IMR-90 (cell line): Measurements from ENCODE around the gene C2. TPM values are rescaled to one million over a fixed set of nuclear protein-coding genes. Genes with fewer than 3 reads are reported as not detected.

ENCODE experiments used
- ATAC-seq: fragments of 200-7000 bp; cut with Tn5 transposase; 2 replicates; pipeline ENCODE4 v1.9.1; 2020; ENCODE audit warnings: low read depth, mild to moderate bottlenecking, moderate library complexity
- BruUV-seq: library from RNA; stranded (reverse); fragments of 400-500 nt; replicated peaks from 2 replicates; lab custom pipeline; 2021; lab: Mats Ljungman, UMichigan
- CTCF ChIA-PET: fragments of 300-600 bp; formaldehyde crosslinking; extraction: SDS; loops from one replicate; lab custom pipeline; 2021; ENCODE audit warnings: antibody characterized with exemption; lab: Yijun Ruan, JAX
- POLR2A ChIA-PET: fragments of 300-600 bp; sonication (Branson Sonifier 250); formaldehyde crosslinking; loops from one replicate; lab custom pipeline; 2022; ENCODE audit warnings: antibody characterized with exemption; ENCODE audit not compliant: unreplicated experiment; lab: Charles Lee
- DNase-seq: peaks from one replicate; pipeline ENCODE4 v3.0.0; 2013
- H2AFZ ChIP-seq: replicated peaks from 2 replicates; pipeline ENCODE3; 2013; ENCODE audit warnings: low read length, mild to moderate bottlenecking; ENCODE audit not compliant: poor library complexity
- H2AK5ac ChIP-seq: 2 replicates; pipeline ENCODE4 v1.6.1; 2013; ENCODE audit warnings: low read depth, low read length, inconsistent platforms
- H2AK9ac ChIP-seq: replicated peaks from 2 replicates; pipeline ENCODE3; 2013; ENCODE audit warnings: mild to moderate bottlenecking, low read depth, low read length, moderate library complexity; ENCODE audit not compliant: poor library complexity
- H2BK120ac ChIP-seq: 2 replicates; pipeline ENCODE4 v1.6.1; 2013; ENCODE audit warnings: low read depth, low read length, inconsistent platforms
- H2BK15ac ChIP-seq: 3 replicates; pipeline ENCODE4 v1.6.1; 2013; ENCODE audit warnings: low read depth, low read length, inconsistent platforms
- H2BK20ac ChIP-seq: 2 replicates; pipeline ENCODE4 v1.6.1; 2013; ENCODE audit warnings: low read depth, mild to moderate bottlenecking, inconsistent platforms, low read length, moderate library complexity
- H2BK5ac ChIP-seq: 2 replicates; pipeline ENCODE4 v1.6.1; 2013; ENCODE audit warnings: mild to moderate bottlenecking, low read depth, low read length, inconsistent platforms; ENCODE audit not compliant: poor library complexity, severe bottlenecking
- H3K14ac ChIP-seq: replicated peaks from 2 replicates; pipeline ENCODE4 v1.6.1; 2013; ENCODE audit warnings: low read depth, low read length, inconsistent platforms
- H3K18ac ChIP-seq: 2 replicates; pipeline ENCODE4 v1.6.1; 2013; ENCODE audit warnings: low read depth, low read length, control low read depth
- H3K23ac ChIP-seq: 2 replicates; pipeline ENCODE4 v1.6.1; 2013; ENCODE audit warnings: low read depth, low read length, inconsistent platforms
- H3K27ac ChIP-seq: 2 replicates; pipeline ENCODE4 v1.5.1; 2013; ENCODE audit warnings: mild to moderate bottlenecking, control low read depth, low read length; ENCODE audit not compliant: insufficient read depth
- H3K27me3 ChIP-seq: 2 replicates; pipeline ENCODE4 v1.6.1; 2013; ENCODE audit warnings: low read length; ENCODE audit not compliant: control insufficient read depth, insufficient read depth
- H3K36me3 ChIP-seq: 2 replicates; pipeline ENCODE4 v1.6.1; 2013; ENCODE audit warnings: low read length, mixed read lengths; ENCODE audit not compliant: control insufficient read depth, insufficient read depth
- H3K4ac ChIP-seq: 2 replicates; pipeline ENCODE4 v1.6.1; 2013; ENCODE audit warnings: low read depth, low read length, inconsistent platforms
- H3K4me1 ChIP-seq: 2 replicates; pipeline ENCODE4 v1.6.1; 2013; ENCODE audit warnings: low read length, mixed read lengths; ENCODE audit not compliant: control insufficient read depth, insufficient read depth
- H3K4me2 ChIP-seq: 2 replicates; pipeline ENCODE4 v1.6.1; 2013; ENCODE audit warnings: low read depth, mild to moderate bottlenecking, control low read depth, low read length, moderate library complexity
- H3K4me3 ChIP-seq: 2 replicates; pipeline ENCODE4 v1.5.1; 2013; ENCODE audit warnings: low read depth, mild to moderate bottlenecking, control low read depth, low read length, moderate library complexity; ENCODE audit not compliant: insufficient read depth
- H3K56ac ChIP-seq: 2 replicates; pipeline ENCODE4 v1.6.1; 2013; ENCODE audit warnings: low read length, inconsistent platforms; ENCODE audit not compliant: insufficient read depth; ENCODE audit errors: extremely low read depth
- H3K79me1 ChIP-seq, 2 experiments: 2 replicates each; pipeline ENCODE4 v1.6.1; 2013; ENCODE audit warnings: low read length in 2 of 2, inconsistent platforms in 1 of 2, low read depth in 1 of 2
- H3K9ac ChIP-seq: 2 replicates; pipeline ENCODE4 v1.6.1; 2013; ENCODE audit warnings: low read depth, low read length, control low read depth
- H3K9me1 ChIP-seq: 2 replicates; pipeline ENCODE4 v1.6.1; 2013; ENCODE audit warnings: low read length, inconsistent platforms; ENCODE audit not compliant: insufficient read depth
- H3K9me3 ChIP-seq: 2 replicates; pipeline ENCODE4 v1.6.1; 2013; ENCODE audit warnings: low read length; ENCODE audit not compliant: control insufficient read depth, insufficient read depth
- H4K20me1 ChIP-seq: 2 replicates; pipeline ENCODE4 v1.6.1; 2013; ENCODE audit warnings: low read length, inconsistent platforms; ENCODE audit not compliant: insufficient read depth
- H4K5ac ChIP-seq: 2 replicates; pipeline ENCODE4 v1.6.1; 2013; ENCODE audit warnings: mild to moderate bottlenecking, low read depth, low read length, control low read depth
- H4K8ac ChIP-seq, 2 experiments: 2 replicates each; pipeline ENCODE4 v1.6.1; 2013; ENCODE audit warnings: low read depth in 2 of 2, low read length in 2 of 2, control low read depth in 1 of 2, inconsistent platforms in 1 of 2
- H4K91ac ChIP-seq: 2 replicates; pipeline ENCODE4 v1.6.1; 2013; ENCODE audit warnings: low read depth, low read length, inconsistent platforms; ENCODE audit not compliant: insufficient read depth
- CEBPB ChIP-seq: IDR thresholded peaks from 2 replicates; pipeline ENCODE4 v1.6.1; 2012; ENCODE audit warnings: low read depth, low read length, improper control_type of control experiment
- CHD1 ChIP-seq: IDR thresholded peaks from 2 replicates; pipeline ENCODE4 v1.6.1; 2012; ENCODE audit warnings: low read depth, low read length, improper control_type of control experiment
- ELK1 ChIP-seq: fragments of 150-350 bp; IDR thresholded peaks from 2 replicates; pipeline ENCODE4 v1.6.1; 2016; ENCODE audit warnings: low read depth, mild to moderate bottlenecking, low read length, moderate library complexity, borderline replicate concordance
- FOS ChIP-seq: fragments of 150-350 bp; IDR thresholded peaks from 2 replicates; pipeline ENCODE4 v1.6.1; 2016; ENCODE audit warnings: low read depth, low read length
- MAFK ChIP-seq: IDR thresholded peaks from 2 replicates; pipeline ENCODE4 v1.6.1; 2012; ENCODE audit warnings: low read depth, low read length, improper control_type of control experiment
- MAZ ChIP-seq: IDR thresholded peaks from 2 replicates; pipeline ENCODE4 v1.6.1; 2012; ENCODE audit warnings: low read depth, mild to moderate bottlenecking, low read length, improper control_type of control experiment, moderate library complexity, borderline replicate concordance
- POLR2A ChIP-seq: IDR thresholded peaks from 2 replicates; pipeline ENCODE4 v1.6.1; 2012; ENCODE audit warnings: mild to moderate bottlenecking, low read depth, low read length
- RAD21 ChIP-seq: IDR thresholded peaks from 2 replicates; pipeline ENCODE4 v1.6.1; 2012; ENCODE audit warnings: low read length, improper control_type of control experiment
- RCOR1 ChIP-seq: IDR thresholded peaks from 2 replicates; pipeline ENCODE4 v1.6.1; 2012; ENCODE audit warnings: mild to moderate bottlenecking, low read length, improper control_type of control experiment; ENCODE audit not compliant: insufficient replicate concordance
- RFX5 ChIP-seq: IDR thresholded peaks from 2 replicates; pipeline ENCODE4 v1.8.0; 2012; ENCODE audit warnings: low read depth, mild to moderate bottlenecking, low read length, moderate library complexity
- SMC3 ChIP-seq: fragments of 150-350 bp; IDR thresholded peaks from 2 replicates; pipeline ENCODE4 v1.6.1; 2016; ENCODE audit warnings: low read depth, mild to moderate bottlenecking, antibody characterized with exemption, low read length, moderate library complexity
- USF2 ChIP-seq: fragments of 150-350 bp; IDR thresholded peaks from 2 replicates; pipeline ENCODE4 v1.6.1; 2017; ENCODE audit warnings: mild to moderate bottlenecking, antibody characterized with exemption, low read length, low read depth
- WGBS, 2 experiments: methylation state at CpG; one replicate each; pipeline versions ENCODE4 v1.1.5 to v1.1.7; 2013; ENCODE audit warnings: missing lambda C conversion rate in 2 of 2; ENCODE audit not compliant: insufficient read length in 1 of 2; ENCODE audit errors: extremely low coverage in 2 of 2; 5-methylcytosine and 5-hydroxymethylcytosine counted together
- dilution Hi-C: fragments of 300-500 bp; cut with HindIII; formaldehyde crosslinking; loops from one replicate; pipeline ENCODE4 v1.14.3; 2018; ENCODE audit warnings: low sequenced_read_pairs; ENCODE audit not compliant: unreplicated experiment
- in situ Hi-C: fragments of 300-500 bp; cut with MboI; formaldehyde crosslinking; loops from 3 replicates; pipeline ENCODE4 v1.14.3; 2019; ENCODE audit warnings: low sequenced_read_pairs, inconsistent platforms, mixed read lengths
- intact Hi-C: fragments of 100-400 bp; cut with micrococcal nuclease; formaldehyde crosslinking; loops from 2 replicates; pipeline ENCODE4 v1.10.0; 2022
- polyA plus RNA-seq, 3 experiments: library from polyadenylated mRNA; depleted of rRNA; stranded (reverse); fragments of >200 nt; gene quantifications; 2 replicates each; pipeline ENCODE4 v1.2.3, GENCODE V29; 2012; ENCODE audit warnings: low replicate concordance in 1 of 3
- total RNA-seq: library from RNA; depleted of rRNA; stranded (reverse); fragments of >200 nt; gene quantifications from 2 replicates; pipeline ENCODE4 v1.2.3, GENCODE V29; 2012
- TF ChIP-seq, protein P1 (sequence below): conservative IDR thresholded peaks from 2 replicates; pipeline ENCODE4 v1.5.1; 2012; ENCODE audit warnings: mild to moderate bottlenecking, low read depth, low read length, improper control_type of control experiment

Gene C2
- total and polyA plus RNA-seq, 2 of the 4 experiments (the other 2 are of a cell fraction): 0.18 to 0.19 TPM

DNA sequence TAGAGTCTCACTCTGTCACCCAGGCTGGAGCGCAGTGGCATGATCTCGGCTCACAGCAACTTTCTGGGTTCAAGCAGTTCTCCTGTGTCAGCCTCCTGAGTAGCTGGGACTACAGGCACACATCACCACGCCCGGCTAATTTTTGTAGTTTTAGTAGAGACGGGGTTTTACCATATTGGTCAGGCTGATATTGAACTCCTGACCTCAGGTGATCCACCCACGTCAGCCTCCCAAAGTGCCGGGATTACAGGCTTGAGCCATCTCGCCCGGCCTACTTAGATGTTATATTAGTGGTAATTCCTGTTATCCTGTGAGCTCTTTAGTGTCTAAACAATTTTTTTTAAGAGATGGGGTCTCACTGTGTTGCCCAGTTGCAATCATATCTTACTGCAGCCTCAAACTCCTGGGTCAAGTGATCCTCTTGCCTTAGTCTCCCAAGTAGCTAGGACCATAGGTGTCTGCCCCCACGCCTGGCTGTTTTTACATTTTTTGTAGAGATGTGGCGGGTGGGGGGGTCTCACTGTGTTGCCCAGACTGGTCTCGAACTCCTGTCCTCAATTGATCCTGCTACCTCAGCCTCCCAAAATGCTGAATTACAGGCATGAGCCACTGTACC lies 50.4 kb downstream of the C2 start:
- Histone ChIP-seq H3K36me3 (peaks cover 10% of the 10 kb centered on the region; the same call in 1 of the 2 replicates), H3K9me3 (no peaks in the 10 kb centered on the region), H3K14ac (no peak overlapping the region), H3K4ac (no peak overlapping the region), H2BK5ac (no peak overlapping the region), H2BK20ac (no peak overlapping the region), H3K4me3 (no peak overlapping the region), H2BK15ac (no peak overlapping the region), H2BK120ac (no peak overlapping the region), H4K91ac (no peak overlapping the region), H3K9ac (no peak overlapping the region), H3K27ac (no peak overlapping the region), H2AFZ (no peak overlapping the region), H3K9me1 (peaks cover 2% of the 10 kb centered on the region; the same call in 1 of the 2 replicates), H3K56ac (no peak overlapping the region), H3K18ac (no peak overlapping the region), H3K4me2 (no peak overlapping the region), H2AK5ac (no peak overlapping the region), H4K20me1 (no peaks in the 10 kb centered on the region; the same call in 1 of the 2 replicates), H4K8ac (no peak overlapping the region), H2AK9ac (no peak overlapping the region), H3K4me1 (0 out of 2 replicates have a peak, but pooled peaks cover 2% of the 10 kb centered on the region), H3K23ac (no peak overlapping the region), H4K5ac (no peak overlapping the region), H3K27me3 (no peaks in the 10 kb centered on the region), H3K79me1 (peaks cover 14 to 28% of the 10 kb centered on the region in 2 experiments)
- TF ChIP-seq ELK1: no peak
- TF ChIP-seq FOS: no peak
- no peak for TF ChIP-seq POLR2A
- no peak for TF ChIP-seq USF2
- TF ChIP-seq, protein P1, sequence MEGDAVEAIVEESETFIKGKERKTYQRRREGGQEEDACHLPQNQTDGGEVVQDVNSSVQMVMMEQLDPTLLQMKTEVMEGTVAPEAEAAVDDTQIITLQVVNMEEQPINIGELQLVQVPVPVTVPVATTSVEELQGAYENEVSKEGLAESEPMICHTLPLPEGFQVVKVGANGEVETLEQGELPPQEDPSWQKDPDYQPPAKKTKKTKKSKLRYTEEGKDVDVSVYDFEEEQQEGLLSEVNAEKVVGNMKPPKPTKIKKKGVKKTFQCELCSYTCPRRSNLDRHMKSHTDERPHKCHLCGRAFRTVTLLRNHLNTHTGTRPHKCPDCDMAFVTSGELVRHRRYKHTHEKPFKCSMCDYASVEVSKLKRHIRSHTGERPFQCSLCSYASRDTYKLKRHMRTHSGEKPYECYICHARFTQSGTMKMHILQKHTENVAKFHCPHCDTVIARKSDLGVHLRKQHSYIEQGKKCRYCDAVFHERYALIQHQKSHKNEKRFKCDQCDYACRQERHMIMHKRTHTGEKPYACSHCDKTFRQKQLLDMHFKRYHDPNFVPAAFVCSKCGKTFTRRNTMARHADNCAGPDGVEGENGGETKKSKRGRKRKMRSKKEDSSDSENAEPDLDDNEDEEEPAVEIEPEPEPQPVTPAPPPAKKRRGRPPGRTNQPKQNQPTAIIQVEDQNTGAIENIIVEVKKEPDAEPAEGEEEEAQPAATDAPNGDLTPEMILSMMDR: no peak
- TF ChIP-seq MAFK: no peak
- TF ChIP-seq RAD21: no peak
- TF ChIP-seq RCOR1: no peak
- no peak for TF ChIP-seq MAZ
- no peak for TF ChIP-seq RFX5
- TF ChIP-seq CEBPB: no peak
- TF ChIP-seq CHD1: no peak
- TF ChIP-seq SMC3: no peak
- intact Hi-C loops (no loop called here), dilution Hi-C loops (no loop called here), in situ Hi-C loops (loop anchor here (10.0 kb wide), 2 partner anchors 137 to 197 kb away; partner anchors contain the start of genes AGPAT1 and RNF5)
- POLR2A ChIA-PET: no interaction called here
- no peak for ATAC-seq
- DNase-seq: no peak
- CTCF ChIA-PET: no interaction called here
- BruUV-seq: no TSS peak
- 80% methylated on average over 1 of the region's 12 CpGs; no CpG with 5 or more reads in 1 of the 2 experiments for WGBS, 2 experiments
